ENCODE data around the gene SLC2A8.

Gene SLC2A8, protein sequence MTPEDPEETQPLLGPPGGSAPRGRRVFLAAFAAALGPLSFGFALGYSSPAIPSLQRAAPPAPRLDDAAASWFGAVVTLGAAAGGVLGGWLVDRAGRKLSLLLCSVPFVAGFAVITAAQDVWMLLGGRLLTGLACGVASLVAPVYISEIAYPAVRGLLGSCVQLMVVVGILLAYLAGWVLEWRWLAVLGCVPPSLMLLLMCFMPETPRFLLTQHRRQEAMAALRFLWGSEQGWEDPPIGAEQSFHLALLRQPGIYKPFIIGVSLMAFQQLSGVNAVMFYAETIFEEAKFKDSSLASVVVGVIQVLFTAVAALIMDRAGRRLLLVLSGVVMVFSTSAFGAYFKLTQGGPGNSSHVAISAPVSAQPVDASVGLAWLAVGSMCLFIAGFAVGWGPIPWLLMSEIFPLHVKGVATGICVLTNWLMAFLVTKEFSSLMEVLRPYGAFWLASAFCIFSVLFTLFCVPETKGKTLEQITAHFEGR

DNA sequence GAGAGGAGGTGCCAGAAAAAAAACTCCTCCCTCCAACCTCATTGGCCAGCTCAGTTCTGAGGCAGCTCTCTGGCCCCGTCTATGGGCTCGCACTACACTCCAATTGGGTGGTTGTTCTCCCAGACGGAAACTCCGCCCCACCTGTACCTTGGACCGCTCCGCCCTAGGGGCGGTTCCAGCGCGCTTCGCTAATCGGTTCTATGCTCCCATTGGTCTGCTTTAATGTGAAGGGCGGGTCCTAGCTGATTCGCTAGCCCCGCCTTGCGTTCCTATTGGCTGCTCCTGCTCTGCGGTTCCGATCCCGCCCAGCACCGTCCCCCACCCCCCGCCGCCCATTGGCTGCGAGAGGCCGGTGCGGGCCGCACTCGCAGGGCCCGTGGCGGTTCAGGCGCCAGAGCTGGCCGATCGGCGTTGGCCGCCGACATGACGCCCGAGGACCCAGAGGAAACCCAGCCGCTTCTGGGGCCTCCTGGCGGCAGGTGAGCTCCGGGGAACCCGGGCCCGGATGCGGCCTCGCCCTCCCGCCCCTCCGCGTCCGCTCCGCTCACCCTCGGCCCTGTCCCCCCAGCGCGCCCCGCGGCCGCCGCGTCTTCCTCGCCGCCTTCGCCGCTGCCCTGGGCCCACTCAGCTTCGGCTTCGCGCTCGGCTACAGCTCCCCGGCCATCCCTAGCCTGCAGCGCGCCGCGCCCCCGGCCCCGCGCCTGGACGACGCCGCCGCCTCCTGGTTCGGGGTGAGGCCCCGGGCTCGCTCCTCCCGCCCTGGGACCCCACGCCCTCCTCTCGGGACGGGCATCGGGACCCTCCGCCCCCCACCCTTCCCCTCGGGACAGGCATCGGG, at the start of gene SLC2A8:
TSS of gene SLC2A8 (plus strand) at position 362 of the 838 bp plus-strand sequence. CDS start at position 424, 62 bp downstream.
- peak; percentile 99 to 100 (median 100) for DNase-seq

DNA sequence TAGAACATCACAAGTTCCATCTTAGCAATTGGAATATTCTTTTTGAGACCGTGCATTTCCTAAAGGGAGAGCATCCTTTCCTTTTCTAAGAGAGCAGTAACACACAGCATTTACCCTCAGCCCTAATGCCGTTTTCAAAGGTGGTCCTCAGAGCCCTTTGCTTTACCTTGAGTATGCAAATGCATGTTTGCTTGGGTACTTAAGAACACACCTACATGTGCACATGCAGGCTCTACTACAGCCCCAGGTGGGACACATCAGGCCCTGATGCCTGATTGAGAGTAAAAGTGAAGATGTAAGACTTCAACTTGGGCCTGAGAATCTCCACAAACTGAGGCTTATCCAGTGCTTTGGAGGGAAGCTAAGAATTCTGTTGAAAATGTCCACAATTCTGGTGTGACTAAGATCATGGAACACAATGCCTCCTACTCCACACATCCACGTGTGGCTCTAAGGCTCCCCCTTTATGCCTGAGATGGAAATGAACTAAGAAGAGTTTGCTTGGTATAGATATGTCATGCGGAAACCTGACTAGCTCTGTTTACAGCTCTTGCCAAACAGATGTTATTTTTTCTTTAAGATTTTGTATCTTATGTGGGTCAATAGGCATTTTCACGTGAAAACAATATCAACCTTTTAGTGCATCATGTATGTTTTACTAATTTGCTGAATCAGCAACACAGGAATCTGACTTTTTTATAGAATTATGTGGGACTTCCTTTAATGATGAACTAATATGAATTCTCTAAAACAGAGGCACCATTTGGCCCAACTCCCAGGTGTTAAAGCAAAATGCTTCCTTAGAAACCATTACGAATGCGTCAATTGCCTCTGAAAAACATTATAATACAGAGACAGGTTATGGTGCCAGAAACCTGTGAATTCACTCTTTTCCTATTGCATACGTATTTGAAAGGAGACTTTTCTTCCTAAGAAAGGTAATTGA, 48.9 kb upstream of the SLC2A8 start:
- peak; percentile 22 to 54 (median 39) for DNase-seq

GRCh38 chr9:127349483-127350113, 47.4 kb upstream of the SLC2A8 start:
- no peak for DNase-seq

GRCh38 chr9:127351182-127352166, 45.5 kb upstream of the SLC2A8 start:
- DNase-seq, result no peak

DNA sequence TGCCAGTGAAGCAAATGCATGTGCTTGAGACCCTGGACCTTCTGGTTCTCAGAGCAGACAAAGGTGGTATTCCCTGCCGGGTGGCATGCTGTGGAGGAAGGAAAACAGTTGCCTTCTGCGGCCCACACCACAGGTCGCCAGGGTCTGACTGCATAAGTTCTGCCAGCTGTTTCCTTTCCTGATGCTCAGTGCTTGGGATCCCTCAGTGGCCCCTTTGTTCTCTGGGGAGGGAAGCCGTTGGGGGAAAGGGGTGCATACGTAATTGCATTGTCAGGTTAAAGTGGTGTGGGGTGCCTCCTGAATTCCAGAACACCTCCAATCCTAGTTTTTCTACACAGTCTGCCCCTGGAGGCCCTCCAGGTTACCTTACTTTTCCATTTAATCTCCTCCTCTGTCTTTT, 43.1 kb upstream of the SLC2A8 start:
- no peak for DNase-seq

- DNase-seq, result no peak
Observed at GRCh38 chr9:127356906-127357305, 40.1 kb upstream of the SLC2A8 start.

GRCh38 chr9:127358023-127358535, 38.9 kb upstream of the SLC2A8 start:
- no peak for DNase-seq

- DNase-seq, result no peak
Observed at GRCh38 chr9:127358770-127359169, 38.2 kb upstream of the SLC2A8 start.

GRCh38 chr9:127360250-127360649, 36.7 kb upstream of the SLC2A8 start:
- DNase-seq, result no peak

GRCh38 chr9:127360829-127361228, 36.1 kb upstream of the SLC2A8 start:
- peak in 2 of 3 donors; percentile 17 to 27 for DNase-seq

- DNase-seq, result no peak
Observed at GRCh38 chr9:127361561-127361960, 35.4 kb upstream of the SLC2A8 start.

DNA sequence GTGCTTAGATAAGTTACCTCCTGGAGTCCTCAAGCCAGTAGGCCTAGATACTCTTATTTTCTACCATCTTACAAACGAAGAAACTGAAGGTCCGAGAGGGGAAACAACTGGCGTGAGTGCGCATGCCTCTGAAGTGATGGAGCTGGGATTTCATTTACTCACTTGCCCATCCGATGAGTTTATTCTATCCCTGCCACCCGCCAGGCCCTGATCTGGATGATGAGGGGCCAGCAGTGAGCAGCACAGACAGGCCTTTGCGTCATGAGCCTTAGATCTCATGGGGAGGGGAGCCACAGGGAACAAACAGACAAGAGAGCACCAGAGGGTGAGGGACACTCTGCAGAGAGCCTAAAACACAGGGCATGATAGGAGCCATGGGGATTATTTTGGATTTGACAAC, 34.1 kb upstream of the SLC2A8 start:
- DNase-seq, result no peak

DNA sequence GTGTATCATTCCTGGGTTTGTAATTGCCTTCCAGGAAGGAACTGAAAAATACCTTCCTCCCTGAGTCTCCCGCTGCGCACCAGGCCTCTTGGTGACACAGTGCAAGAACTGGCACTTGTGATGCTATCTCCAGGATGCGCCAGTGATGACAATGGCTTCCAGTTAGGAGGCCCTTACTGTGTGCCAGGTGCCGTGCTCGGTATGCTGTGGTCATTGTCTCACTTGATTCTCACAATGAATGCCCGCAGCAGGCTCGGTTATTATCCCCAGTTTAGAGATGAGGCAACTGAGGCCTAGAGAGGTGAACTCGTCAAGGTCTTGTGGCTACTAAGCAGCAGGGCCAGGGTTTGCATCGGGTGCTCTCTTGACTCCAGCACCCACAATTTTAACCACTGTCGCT, 31.5 kb upstream of the SLC2A8 start:
- DNase-seq, result no peak

GRCh38 chr9:127366594-127366993, 30.4 kb upstream of the SLC2A8 start:
- no peak for DNase-seq

DNA sequence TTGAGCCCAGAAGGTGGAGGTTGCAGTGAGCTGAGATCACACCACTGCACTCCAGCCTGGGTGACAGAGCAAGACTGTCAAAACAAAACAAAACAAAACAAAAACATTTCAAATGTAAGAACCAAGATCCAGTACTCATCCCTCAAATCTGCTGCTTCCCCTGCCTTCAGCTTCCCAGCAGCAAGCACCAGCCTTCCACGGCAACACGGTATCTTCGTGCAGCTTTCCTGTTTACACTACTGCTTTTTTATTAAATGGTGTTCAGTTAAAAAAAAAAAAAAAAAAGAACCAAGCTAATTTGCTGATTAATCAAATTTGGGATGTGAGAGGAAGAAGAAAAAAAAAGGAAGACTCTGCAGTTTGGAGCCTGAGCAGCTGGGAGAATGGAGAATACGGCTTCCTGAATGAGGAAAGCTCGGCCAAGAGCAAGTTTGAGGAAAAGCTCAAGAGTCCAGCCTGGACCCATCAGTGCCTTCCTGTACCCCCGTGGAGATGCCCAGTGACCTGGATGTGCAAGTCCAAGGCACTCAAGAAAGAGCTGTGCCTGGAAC, 28.0 kb upstream of the SLC2A8 start:
- peak; percentile 15 to 59 (median 59) for DNase-seq

DNA sequence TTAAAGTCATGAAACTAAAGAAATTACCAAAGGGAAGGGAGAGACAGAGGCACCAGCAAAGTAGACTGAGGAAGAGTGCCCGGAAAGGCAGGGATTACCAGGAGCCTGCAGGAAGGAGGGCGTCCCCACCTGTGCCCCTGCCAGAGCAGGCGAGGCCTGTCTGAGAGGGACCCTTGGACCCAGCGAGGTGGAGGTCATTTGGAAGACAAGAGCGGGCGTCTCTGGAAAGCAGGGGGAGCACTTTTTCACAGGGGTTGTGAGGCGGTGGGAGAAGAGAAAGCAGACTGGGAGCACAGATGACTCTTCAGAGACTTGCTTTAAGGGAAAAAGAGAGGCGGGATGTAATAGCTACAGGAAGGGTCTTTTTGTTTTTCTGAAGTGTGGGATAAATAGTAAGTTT, 27.5 kb upstream of the SLC2A8 start:
- no peak for DNase-seq

DNA sequence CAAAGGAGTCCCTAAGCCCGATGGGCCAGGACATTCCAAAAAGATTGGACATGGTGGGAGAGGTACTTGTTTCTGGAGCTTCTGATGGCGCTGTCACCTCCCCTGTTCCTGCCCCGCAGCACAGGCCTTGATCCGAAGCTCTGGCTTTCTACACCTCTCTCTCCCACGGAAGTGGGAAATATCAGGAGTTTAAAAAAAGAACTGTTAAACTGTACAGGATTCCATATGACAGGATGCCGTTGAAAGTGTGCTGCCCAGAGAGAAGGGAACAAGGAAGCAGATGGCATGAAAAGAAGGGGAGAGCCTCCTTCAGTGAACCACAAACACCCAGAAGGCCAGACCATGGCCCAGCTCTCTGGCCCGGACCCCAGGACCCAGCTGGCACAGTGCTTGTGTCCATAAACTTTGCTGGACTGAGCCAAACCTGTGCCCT, 26.8 kb upstream of the SLC2A8 start:
- DNase-seq, result no peak

DNA sequence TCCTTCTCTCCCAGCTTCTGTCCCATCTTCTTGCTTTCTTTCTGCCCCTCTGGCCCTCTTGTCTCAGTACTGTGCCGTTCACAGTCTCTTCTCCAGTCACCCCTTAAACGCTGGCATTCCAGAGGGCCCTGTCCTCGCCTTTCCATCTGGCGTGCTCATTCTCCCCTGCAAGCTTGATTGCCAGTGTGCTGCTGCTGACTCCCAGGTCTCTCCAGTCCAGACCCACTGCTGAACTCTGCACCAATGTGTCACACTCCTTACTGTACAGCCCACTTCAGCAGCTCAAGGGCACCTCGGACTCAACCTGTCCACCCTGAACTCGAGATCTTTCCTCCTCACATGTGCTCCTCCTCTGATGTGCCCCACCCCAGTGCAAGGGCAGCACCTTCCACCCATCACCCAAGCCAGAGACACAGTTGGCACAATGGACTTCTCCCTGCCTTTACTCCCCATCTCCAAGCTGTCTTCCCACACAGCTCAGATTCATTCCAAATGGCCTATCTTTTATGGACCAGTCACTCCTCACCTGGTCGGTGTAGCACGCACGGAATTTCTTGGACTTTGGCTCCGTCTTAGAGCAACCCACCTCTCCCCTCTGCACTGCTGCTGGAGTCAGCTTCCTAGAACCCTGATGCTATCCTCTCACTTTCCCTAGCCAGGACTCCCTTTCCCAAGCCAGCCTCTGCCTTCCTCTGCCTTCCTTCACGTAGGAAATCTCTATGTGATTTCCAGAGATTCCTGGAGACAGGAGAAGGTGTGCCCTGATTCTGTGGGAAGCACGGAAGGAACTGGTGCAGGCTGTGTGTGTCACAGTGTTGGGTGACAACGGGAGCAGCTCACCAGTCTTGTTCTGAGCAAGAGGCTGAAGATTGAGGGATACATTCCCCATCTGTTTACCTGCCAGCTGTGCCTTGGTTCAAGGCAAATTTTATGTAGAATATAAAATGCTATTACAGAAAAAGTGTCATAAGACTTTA, 26.0 kb upstream of the SLC2A8 start:
- DNase-seq, result no peak

- DNase-seq, result no peak
Observed at GRCh38 chr9:127380479-127380878, 16.5 kb upstream of the SLC2A8 start.

Data from suppressor macrophage treated with lipopolysaccharide for 1 hour (primary cell).